Eye (tissue), 1 donor: ENCODE data around the gene RYR3.
"Not testable (repeated sequence)": the region's sequence is repeated elsewhere in the genome, so short reads cannot be mapped to it uniquely, and the experiment has no call there.

Experiments used
- DNase-seq: peaks from one replicate; pipeline ENCODE4 v3.0.0-alpha.2; 2015

RYR3 gene

GRCh38 chr15:33592864-33593263 is 282.1 kb downstream of the RYR3 start:
- no peak for DNase-seq

GRCh38 chr15:33598382-33598781 is 287.6 kb downstream of the RYR3 start:
- not testable (repeated sequence) for DNase-seq

- no peak for DNase-seq
Measured at GRCh38 chr15:33600212-33600611, 289.4 kb downstream of the RYR3 start.

GRCh38 chr15:33601461-33601860 is 290.7 kb downstream of the RYR3 start:
- no peak for DNase-seq

- peak; percentile 8 for DNase-seq
Measured at GRCh38 chr15:33608714-33609113, 297.9 kb downstream of the RYR3 start.

- no peak for DNase-seq
Measured at GRCh38 chr15:33612721-33613304, 302.0 kb downstream of the RYR3 start.

- no peak for DNase-seq
Measured at GRCh38 chr15:33616475-33616874, 305.7 kb downstream of the RYR3 start.

- no peak for DNase-seq
Measured at GRCh38 chr15:33618350-33618749, 307.6 kb downstream of the RYR3 start.

GRCh38 chr15:33621141-33621540 is 310.4 kb downstream of the RYR3 start:
- no peak for DNase-seq

GRCh38 chr15:33623010-33623409 is 312.2 kb downstream of the RYR3 start:
- DNase-seq, result no peak

- no peak for DNase-seq
Measured at GRCh38 chr15:33624439-33624838, 313.7 kb downstream of the RYR3 start.

GRCh38 chr15:33629647-33630046 is 318.9 kb downstream of the RYR3 start:
- no peak for DNase-seq

- no peak for DNase-seq
Measured at GRCh38 chr15:33636234-33636633, 325.5 kb downstream of the RYR3 start.

- no peak for DNase-seq
Measured at GRCh38 chr15:33636958-33637357, 326.2 kb downstream of the RYR3 start.

- no peak for DNase-seq
Measured at GRCh38 chr15:33638453-33638852, 327.7 kb downstream of the RYR3 start.

- no peak for DNase-seq
Measured at GRCh38 chr15:33639051-33639450, 328.3 kb downstream of the RYR3 start.

GRCh38 chr15:33639456-33639855 is 328.7 kb downstream of the RYR3 start:
- DNase-seq, result peak; percentile 53

- peak; percentile 85 for DNase-seq
Measured at GRCh38 chr15:33639978-33640377, 329.2 kb downstream of the RYR3 start.

GRCh38 chr15:33641069-33641468 is 330.3 kb downstream of the RYR3 start:
- DNase-seq, result no peak

- no peak for DNase-seq
Measured at GRCh38 chr15:33644304-33644703, 333.5 kb downstream of the RYR3 start.

GRCh38 chr15:33646744-33647143 is 336.0 kb downstream of the RYR3 start:
- DNase-seq, result no peak

GRCh38 chr15:33649217-33649933 is 338.6 kb downstream of the RYR3 start:
- no peak for DNase-seq

GRCh38 chr15:33654860-33655259 is 344.1 kb downstream of the RYR3 start:
- peak; percentile 17 for DNase-seq

- no peak for DNase-seq
Measured at GRCh38 chr15:33655488-33655887, 344.7 kb downstream of the RYR3 start.

GRCh38 chr15:33656168-33656567 is 345.4 kb downstream of the RYR3 start:
- no peak for DNase-seq
